ENCODE measurements around the gene DNAJC25. TPM values are rescaled to one million over a fixed set of nuclear protein-coding genes. Genes with fewer than 3 reads are reported as not detected.

The DNAJC25 gene
- total and polyA plus RNA-seq, 8 donors = 5.4 to 15.6 (median 11.6) TPM

- no peak for DNase-seq
- intact Hi-C loops (cut with DNase I) = no loop called here
- Histone ChIP-seq H3K27me3 (peaks cover 0 to 8% of the 10 kb centered on the region in 2 donors), H3K4me1 (peaks cover 0 to 22% of the 10 kb centered on the region in 2 donors), H3K36me3 (peaks cover 0 to 6% of the 10 kb centered on the region in 2 donors), H3K9me3 (no peaks in the 10 kb centered on the region), H3K27ac (peak overlapping the region in 1 of 2 donors; percentile 23), H3K4me3 (no peak overlapping the region)
- ATAC-seq = no peak
- TF ChIP-seq CTCF (IDR thresholded peaks at IDR 0.05) = no peak
Measured at GRCh38 chr9:111601237-111602018, 29.7 kb upstream of the DNAJC25 start.

- ATAC-seq = no peak
- H3K27ac ChIP-seq = no peak overlapping the region
- H3K4me3 ChIP-seq = no peak overlapping the region
- no peak for TF ChIP-seq CTCF (IDR thresholded peaks at IDR 0.05)
- H3K4me1 ChIP-seq = peaks cover 0 to 13% of the 10 kb centered on the region in 2 donors
- no peak for DNase-seq
- H3K9me3 ChIP-seq = no peaks in the 10 kb centered on the region
- intact Hi-C loops (cut with DNase I) = no loop called here
- H3K27me3 ChIP-seq = peaks cover 0 to 14% of the 10 kb centered on the region in 2 donors
- H3K36me3 ChIP-seq = no peaks in the 10 kb centered on the region
Measured at GRCh38 chr9:111603041-111603440, 28.1 kb upstream of the DNAJC25 start.

- Histone ChIP-seq H3K27ac (no peak overlapping the region), H3K36me3 (no peaks in the 10 kb centered on the region), H3K4me3 (no peak overlapping the region), H3K27me3 (peaks cover 0 to 14% of the 10 kb centered on the region in 2 donors), H3K4me1 (peaks cover 0 to 9% of the 10 kb centered on the region in 2 donors), H3K9me3 (no peaks in the 10 kb centered on the region)
- ATAC-seq = no peak
- DNase-seq = no peak
- intact Hi-C loops (cut with DNase I) = no loop called here
- no peak for TF ChIP-seq CTCF (IDR thresholded peaks at IDR 0.05)
Measured at GRCh38 chr9:111604054-111604615, 27.0 kb upstream of the DNAJC25 start.

- H3K27me3 ChIP-seq = peaks cover 0 to 7% of the 10 kb centered on the region in 2 donors
- ATAC-seq = no peak
- H3K4me3 ChIP-seq = no peak overlapping the region
- DNase-seq = no peak
- H3K4me1 ChIP-seq = peaks cover 0 to 5% of the 10 kb centered on the region in 2 donors
- no peak overlapping the region for H3K27ac ChIP-seq
- no peaks in the 10 kb centered on the region for H3K9me3 ChIP-seq
- TF ChIP-seq CTCF (IDR thresholded peaks at IDR 0.05) = no peak
- intact Hi-C loops (cut with DNase I) = no loop called here
- no peaks in the 10 kb centered on the region for H3K36me3 ChIP-seq
Measured at GRCh38 chr9:111605041-111605559, 26.0 kb upstream of the DNAJC25 start.

GRCh38 chr9:111610149-111610548, 21.0 kb upstream of the DNAJC25 start:
- intact Hi-C loops (cut with DNase I) = no loop called here
- ATAC-seq (no peak), DNase-seq (no peak)
- Histone ChIP-seq H3K4me1 (no peaks in the 10 kb centered on the region), H3K9me3 (no peaks in the 10 kb centered on the region), H3K27ac (no peak overlapping the region), H3K27me3 (peaks cover 0 to 15% of the 10 kb centered on the region in 2 donors), H3K4me3 (no peak overlapping the region), H3K36me3 (no peaks in the 10 kb centered on the region)
- no peak for TF ChIP-seq CTCF (IDR thresholded peaks at IDR 0.05)

All from left lung (tissue), 10 donors.